Measurements from ENCODE around the gene ITGA5.

ITGA5 gene

DNA sequence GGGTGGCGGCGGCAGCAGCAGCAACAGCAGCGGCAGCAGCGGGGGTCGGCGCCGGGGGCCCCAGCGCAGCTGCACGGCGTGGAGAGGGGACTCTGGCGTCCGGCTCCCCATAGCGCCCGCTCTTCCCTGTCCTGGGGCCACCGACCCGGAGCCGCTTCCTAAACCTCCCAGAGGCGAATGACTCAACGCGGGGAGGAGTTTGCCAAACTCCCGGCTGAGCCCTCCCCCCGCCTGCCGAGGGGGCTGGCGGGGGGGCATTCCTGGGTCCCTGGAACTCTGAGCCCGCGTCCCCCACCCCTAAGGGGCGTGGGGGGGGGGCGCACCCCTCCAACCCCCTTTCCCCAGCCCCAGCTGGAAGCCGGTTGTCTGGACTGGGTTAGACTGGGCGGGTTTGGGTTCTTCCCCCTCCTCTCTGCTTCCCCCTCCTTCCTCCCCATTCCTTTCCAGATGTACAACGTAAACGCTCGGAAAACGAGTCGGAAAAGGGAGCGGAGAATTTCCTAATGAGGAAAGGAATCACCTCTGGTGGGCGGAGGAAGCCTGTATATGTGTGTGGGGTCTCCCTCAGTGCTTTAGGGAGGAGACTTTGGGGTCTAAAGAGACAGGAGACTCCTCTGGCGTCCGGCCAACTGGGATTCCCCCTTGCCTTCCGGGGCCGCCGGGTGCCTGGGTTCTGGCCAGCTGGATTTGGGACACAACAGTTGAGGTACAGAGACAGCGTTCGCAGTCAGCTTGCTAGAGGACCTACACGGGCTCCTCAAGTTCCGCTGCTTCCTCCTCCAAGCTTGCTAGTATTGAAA lies at the start of gene ITGA5:
Gene ITGA5, minus strand, starts transcription at position 179 of the 800 bp plus-strand sequence. Its CDS starts 68 bp downstream, at position 111.
- peak within 1 kb of the TSS; percentile 92 to 100 (median 99) for H3K4me2 ChIP-seq

DNA sequence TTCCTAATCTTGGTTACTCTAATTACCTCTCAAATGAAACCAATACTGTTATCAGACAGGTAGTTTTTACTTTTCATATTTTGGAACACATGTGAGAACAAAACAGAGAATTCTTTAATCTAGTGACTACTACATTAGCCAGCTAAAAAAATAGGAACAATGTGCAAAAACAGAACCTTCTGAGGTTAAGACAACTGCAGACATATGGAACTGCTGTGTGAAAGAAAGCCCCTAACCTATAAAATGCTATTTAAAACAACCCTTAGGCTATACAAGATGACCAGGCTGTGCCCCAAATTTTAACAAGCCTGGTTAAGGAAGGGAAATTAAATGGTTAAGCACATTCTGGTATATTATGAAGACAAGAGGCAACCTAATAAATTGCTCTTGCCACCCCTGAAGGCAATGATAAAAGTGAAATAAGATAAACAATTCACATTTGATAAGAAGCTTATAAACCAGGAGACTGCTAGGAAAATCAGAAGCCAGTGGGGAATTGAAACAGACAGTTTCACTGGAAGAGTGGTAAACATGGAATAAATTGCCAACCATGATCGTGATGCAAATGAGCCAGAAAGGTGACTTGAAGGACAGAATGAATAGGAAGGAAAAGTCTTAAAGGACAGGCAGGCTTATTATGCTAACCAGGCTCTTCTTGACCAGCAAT lies 46.9 kb upstream of the ITGA5 start:
- Histone ChIP-seq H3K9me3 (replicated peaks in 1 of 11) (no peaks in the 10 kb centered on the region), H3K4me2 (0 out of 22 replicates have a peak overlapping the region, but pooled peaks of 1 of the 11 experiments have one; percentile 18), H3K9ac (no peak overlapping the region), H3K36me3 (no peaks in the 10 kb centered on the region), H3K27me3 (no peaks in the 10 kb centered on the region), H4K20me1 (no peaks in the 10 kb centered on the region), H3K27ac (no peak overlapping the region), H3K4me3 (no peak overlapping the region), H3K4me1 (peaks cover 0 to 27% (median 7%) of the 10 kb centered on the region in 10 experiments; a peak in 9 of 20 replicates)
- TF ChIP-seq Cebpa-rat (IDR thresholded peaks at IDR 0.05) = no peak

More for the DNA sequence above, at the start of gene ITGA5:
- peaks cover 0 to 29% (median 28%) of the 10 kb centered on the region in 11 experiments; a peak in 16 of 22 replicates for H4K20me1 ChIP-seq
- H3K4me3 ChIP-seq = peak within 1 kb of the TSS; percentile 95 to 100 (median 98)
- peaks cover 0 to 20% (median 4%) of the 10 kb centered on the region in 11 experiments; a peak in 6 of 22 replicates for H3K36me3 ChIP-seq
- H3K9me3 ChIP-seq (replicated peaks in 1 of 11) = no peaks in the 10 kb centered on the region
- peak within 1 kb of the TSS; percentile 84 to 93 (median 89) for H3K27ac ChIP-seq
- peak within 1 kb of the TSS; percentile 92 to 96 (median 94) for H3K9ac ChIP-seq
- no peaks in the 10 kb centered on the region for H3K27me3 ChIP-seq
- peaks cover 69 to 80% (median 78%) of the 10 kb centered on the region in 10 experiments for H3K4me1 ChIP-seq
- TF ChIP-seq Cebpa-rat (IDR thresholded peaks at IDR 0.05) = no peak

DNA sequence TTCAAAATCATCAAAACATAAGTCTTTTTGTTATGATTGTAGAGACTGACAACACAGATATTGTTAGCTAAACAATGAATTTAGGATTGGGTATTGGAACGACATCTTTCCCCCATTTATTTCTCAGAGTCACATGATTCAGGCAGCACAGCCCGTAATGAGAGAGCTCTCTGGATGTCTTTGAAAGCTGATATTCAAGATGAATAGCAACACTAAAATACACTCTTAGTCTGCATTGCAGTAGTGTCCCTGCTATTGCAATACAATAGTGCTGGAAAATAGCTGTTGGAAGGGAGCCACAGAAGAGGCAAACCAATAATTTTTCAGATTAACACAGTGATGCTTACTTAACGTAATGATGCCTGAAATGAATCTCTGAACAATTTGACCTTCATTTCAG lies 44.4 kb upstream of the ITGA5 start:
- TF ChIP-seq Cebpa-rat (IDR thresholded peaks at IDR 0.05) = no peak
- no peak overlapping the region for H3K4me3 ChIP-seq
- no peak overlapping the region for H3K9ac ChIP-seq
- no peaks in the 10 kb centered on the region for H4K20me1 ChIP-seq
- peak overlapping the region in 5 of 11 experiments; percentile 17 to 76 (median 66); a peak in 9 of 22 replicates for H3K4me2 ChIP-seq
- peaks cover 0 to 27% (median 7%) of the 10 kb centered on the region in 10 experiments; a peak in 9 of 20 replicates for H3K4me1 ChIP-seq
- no peaks in the 10 kb centered on the region for H3K27me3 ChIP-seq
- H3K27ac ChIP-seq = peak overlapping the region in 3 of 11 experiments; percentile 4 to 60 (median 21); a peak in 4 of 22 replicates
- no peaks in the 10 kb centered on the region for H3K36me3 ChIP-seq
- H3K9me3 ChIP-seq (replicated peaks in 1 of 11) = no peaks in the 10 kb centered on the region

DNA sequence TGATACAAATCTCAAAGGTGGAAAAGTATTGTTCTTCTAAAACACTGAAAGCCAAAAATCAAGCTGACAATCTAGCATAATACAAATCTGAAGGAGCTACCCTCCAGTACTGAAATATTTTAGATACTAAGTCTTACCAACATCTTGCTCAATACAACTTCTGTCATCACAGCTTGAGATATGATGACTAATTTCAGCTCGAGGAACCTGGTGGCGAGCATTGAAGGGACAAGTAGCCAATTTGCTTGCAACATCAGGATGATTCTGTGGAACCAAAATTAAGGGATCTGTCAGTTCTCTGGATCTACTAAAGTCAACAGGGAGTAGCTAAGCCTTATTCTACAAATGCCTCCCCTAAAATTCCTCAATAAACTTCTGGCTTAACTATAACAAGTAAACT lies 44.0 kb upstream of the ITGA5 start:
- Histone ChIP-seq H3K4me1 (peaks cover 0 to 27% (median 7%) of the 10 kb centered on the region in 10 experiments; a peak in 9 of 20 replicates), H3K4me2 (peak overlapping the region in 6 of 11 experiments; percentile 17 to 76 (median 60); a peak in 11 of 22 replicates), H3K36me3 (no peaks in the 10 kb centered on the region), H3K27me3 (no peaks in the 10 kb centered on the region), H3K9ac (peak overlapping the region in 1 of 11 experiments; percentile 34; a peak in 1 of 22 replicates), H4K20me1 (no peaks in the 10 kb centered on the region), H3K27ac (peak overlapping the region in 3 of 11 experiments; percentile 21 to 60 (median 24); a peak in 5 of 22 replicates), H3K9me3 (replicated peaks in 1 of 11) (no peaks in the 10 kb centered on the region), H3K4me3 (no peak overlapping the region)
- peak in 2 of 11 experiments; percentile 58 to 70; a peak in 5 of 22 replicates for TF ChIP-seq Cebpa-rat (IDR thresholded peaks at IDR 0.05)

DNA sequence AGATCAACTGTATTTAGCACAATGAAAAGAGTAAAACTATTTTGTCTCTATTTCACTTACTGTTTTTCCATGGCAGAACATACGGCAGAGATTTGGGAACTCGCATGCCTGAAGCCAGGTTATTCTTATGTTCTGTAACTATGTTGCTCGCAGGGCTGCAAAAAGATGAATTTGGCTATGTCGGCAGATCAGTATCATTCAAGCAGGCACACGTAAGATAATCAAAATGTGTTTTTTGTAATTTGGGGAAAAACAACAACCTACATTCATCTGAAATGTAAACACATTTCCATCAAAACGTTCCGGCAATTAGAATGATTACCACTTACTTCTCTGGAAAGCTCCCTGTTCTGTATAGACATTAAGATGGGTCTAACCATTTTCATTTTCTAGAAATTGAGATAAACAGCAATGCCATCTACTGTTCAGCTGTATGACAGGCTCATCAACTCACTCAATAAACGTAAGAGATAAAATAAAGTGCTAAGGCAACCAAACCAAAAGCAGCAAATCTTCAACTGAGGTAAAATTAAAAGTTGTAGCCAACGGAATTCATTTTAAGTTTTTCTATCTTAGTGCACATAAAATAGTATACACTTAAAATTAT lies 41.4 kb upstream of the ITGA5 start:
- TF ChIP-seq Cebpa-rat (IDR thresholded peaks at IDR 0.05) = no peak
- no peaks in the 10 kb centered on the region for H3K27me3 ChIP-seq
- H3K36me3 ChIP-seq = no peaks in the 10 kb centered on the region

DNA sequence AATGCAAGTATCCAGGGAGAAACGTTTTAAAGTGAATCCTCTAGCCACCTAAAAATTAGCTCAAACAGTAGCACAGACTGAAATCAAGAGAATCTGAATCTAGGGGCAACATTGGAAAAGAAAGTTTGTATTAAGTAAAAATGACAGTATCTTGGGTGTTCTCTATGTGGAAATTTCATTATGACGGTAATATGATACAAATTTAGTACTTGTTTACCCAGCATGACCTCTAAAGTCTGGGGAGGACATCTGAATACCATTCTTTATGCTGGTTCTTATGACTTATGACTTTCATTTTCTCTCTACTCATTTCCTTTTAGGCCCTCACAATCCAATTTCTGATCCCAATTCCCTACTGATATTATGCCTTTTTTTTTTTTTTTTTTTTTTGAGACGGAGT lies 40.3 kb upstream of the ITGA5 start:
- Histone ChIP-seq H3K36me3 (no peaks in the 10 kb centered on the region), H3K4me2 (no peak overlapping the region), H4K20me1 (no peaks in the 10 kb centered on the region), H3K4me1 (peaks cover 0 to 32% (median 7%) of the 10 kb centered on the region in 10 experiments; a peak in 9 of 20 replicates), H3K9me3 (replicated peaks in 1 of 11) (no peaks in the 10 kb centered on the region), H3K27me3 (no peaks in the 10 kb centered on the region), H3K9ac (no peak overlapping the region), H3K4me3 (no peak overlapping the region), H3K27ac (no peak overlapping the region)
- TF ChIP-seq Cebpa-rat (IDR thresholded peaks at IDR 0.05) = no peak

More for the DNA sequence above, 41.4 kb upstream of the ITGA5 start:
- no peaks in the 10 kb centered on the region for H4K20me1 ChIP-seq
- no peak overlapping the region for H3K4me3 ChIP-seq
- no peak overlapping the region for H3K4me2 ChIP-seq
- no peak overlapping the region for H3K27ac ChIP-seq
- H3K9me3 ChIP-seq (replicated peaks in 1 of 11) = no peaks in the 10 kb centered on the region
- H3K4me1 ChIP-seq = peaks cover 0 to 32% (median 7%) of the 10 kb centered on the region in 10 experiments; a peak in 9 of 20 replicates
- no peak overlapping the region for H3K9ac ChIP-seq

DNA sequence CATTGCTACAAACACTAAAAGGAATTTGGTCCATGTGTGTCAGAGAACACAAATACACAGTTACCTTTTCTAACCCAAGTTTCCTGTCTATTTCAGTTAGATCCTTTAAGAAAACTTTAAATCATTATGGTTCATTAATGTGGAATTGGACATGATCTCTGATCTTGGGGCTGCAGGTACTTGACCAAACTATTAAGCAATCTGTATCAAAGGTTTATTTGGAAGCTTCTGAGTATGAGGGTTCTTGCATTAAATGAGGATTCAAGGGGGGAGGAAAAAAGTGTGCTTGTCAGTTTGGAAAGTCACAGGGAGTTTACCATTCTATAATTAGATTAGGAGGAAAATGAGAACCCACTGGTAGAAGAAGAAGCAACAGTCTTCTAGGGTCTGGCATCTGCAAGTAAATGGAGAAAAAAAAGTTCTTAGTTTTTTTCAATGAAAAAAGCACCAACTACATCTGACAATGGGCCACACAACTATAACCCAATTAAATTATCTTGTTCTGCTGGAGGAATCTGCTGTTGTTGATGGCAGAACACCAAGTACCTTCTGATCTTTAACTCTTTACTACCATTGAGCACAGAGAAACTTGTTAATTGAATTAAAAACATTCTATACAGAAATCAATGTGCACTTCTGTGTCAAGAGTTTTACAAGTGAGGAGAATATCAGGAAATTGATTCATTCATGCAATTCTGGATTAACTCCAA lies 36.8 kb upstream of the ITGA5 start:
- Histone ChIP-seq H3K36me3 (no peaks in the 10 kb centered on the region), H3K4me1 (peaks cover 0 to 7% (median 0%) of the 10 kb centered on the region in 10 experiments; a peak in 4 of 20 replicates), H3K9ac (no peak overlapping the region), H3K27ac (no peak overlapping the region), H3K4me3 (no peak overlapping the region), H3K27me3 (no peaks in the 10 kb centered on the region), H3K4me2 (peak overlapping the region in 2 of 11 experiments; percentile 7 to 19; a peak in 2 of 22 replicates), H4K20me1 (no peaks in the 10 kb centered on the region), H3K9me3 (replicated peaks in 1 of 11) (no peaks in the 10 kb centered on the region)
- TF ChIP-seq Cebpa-rat (IDR thresholded peaks at IDR 0.05) = no peak

DNA sequence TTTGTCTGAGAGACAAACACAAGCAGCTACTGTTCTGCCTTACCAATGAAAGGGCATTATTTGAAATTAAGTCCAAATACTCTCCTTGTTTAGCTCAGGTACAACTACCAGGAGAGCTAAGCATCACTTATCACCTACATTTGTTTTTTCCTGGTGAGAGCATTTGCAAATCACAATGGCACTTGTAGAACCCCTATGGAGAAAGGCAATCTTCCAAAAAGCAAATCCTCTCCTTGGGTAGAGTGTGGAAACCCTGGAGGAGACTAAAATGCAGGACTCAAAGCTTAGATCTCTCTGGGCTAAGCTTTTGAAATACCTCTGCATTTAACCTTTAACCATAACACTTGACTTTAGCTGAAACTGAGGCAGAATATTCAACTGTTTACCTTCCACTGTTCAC lies 33.6 kb upstream of the ITGA5 start:
- Histone ChIP-seq H4K20me1 (no peaks in the 10 kb centered on the region), H3K27me3 (no peaks in the 10 kb centered on the region), H3K36me3 (no peaks in the 10 kb centered on the region), H3K4me2 (no peak overlapping the region), H3K4me1 (peaks cover 0 to 11% (median 6%) of the 10 kb centered on the region in 10 experiments; a peak in 8 of 20 replicates), H3K4me3 (no peak overlapping the region), H3K27ac (no peak overlapping the region), H3K9ac (no peak overlapping the region), H3K9me3 (replicated peaks in 1 of 11) (no peaks in the 10 kb centered on the region)
- no peak for TF ChIP-seq Cebpa-rat (IDR thresholded peaks at IDR 0.05)
